Astrocyte (in vitro differentiated cells and primary cell): Measurements from ENCODE around the gene CD81. TPM values are rescaled to one million over a fixed set of nuclear protein-coding genes. Genes with fewer than 3 reads are reported as not detected.
A peak's percentile ranks its signal among the peaks of the same experiment; 100 is the strongest.

Experiments used
- DNase-seq: peaks from one replicate; pipeline ENCODE4 v3.0.0-alpha.2; 2010; ENCODE audit warnings: low read depth
- FAIRE-seq: peaks from 2 replicates; lab custom pipeline; 2011; peaks lifted over from hg19 to GRCh38; lab: Jason Lieb, UNC
- H2AFZ ChIP-seq: 2 replicates; pipeline ENCODE4 v1.6.0; 2012; ENCODE audit warnings: low read depth, low read length, inconsistent platforms
- H3K27ac ChIP-seq: 2 replicates; pipeline ENCODE4 v1.5.1; 2011; ENCODE audit warnings: low read depth, low read length, inconsistent platforms
- H3K27me3 ChIP-seq: 2 replicates; pipeline ENCODE4 v1.6.0; 2011; ENCODE audit warnings: low read length, inconsistent platforms; ENCODE audit not compliant: insufficient read depth
- H3K36me3 ChIP-seq: 2 replicates; pipeline ENCODE4 v1.5.1; 2011; ENCODE audit warnings: low read length, inconsistent platforms; ENCODE audit not compliant: insufficient read depth
- H3K4me1 ChIP-seq: 2 replicates; pipeline ENCODE4 v1.5.1; 2011; ENCODE audit warnings: low read length, inconsistent platforms; ENCODE audit not compliant: insufficient read depth
- H3K4me2 ChIP-seq: 2 replicates; pipeline ENCODE4 v1.6.0; 2012; ENCODE audit warnings: low read length, inconsistent platforms
- H3K4me3 ChIP-seq: 2 replicates; pipeline ENCODE4 v1.5.1; 2011; ENCODE audit warnings: low read depth, mild to moderate bottlenecking, low read length, inconsistent platforms; ENCODE audit not compliant: insufficient read depth
- H3K79me2 ChIP-seq: 2 replicates; pipeline ENCODE4 v1.6.0; 2012; ENCODE audit warnings: mild to moderate bottlenecking, low read length, inconsistent platforms; ENCODE audit not compliant: insufficient read depth
- H3K9ac ChIP-seq: 2 replicates; pipeline ENCODE4 v1.6.0; 2012; ENCODE audit warnings: mild to moderate bottlenecking, low read length, inconsistent platforms
- H3K9me3 ChIP-seq: 2 replicates; pipeline ENCODE4 v1.5.1; 2012; ENCODE audit warnings: low read depth, mild to moderate bottlenecking, low read length, inconsistent platforms; ENCODE audit not compliant: insufficient read depth
- H4K20me1 ChIP-seq: 2 replicates; pipeline ENCODE4 v1.6.0; 2012; ENCODE audit warnings: low read length, inconsistent platforms; ENCODE audit not compliant: insufficient read depth
- H3K27ac Mint-ChIP-seq: one replicate; pipeline ENCODE4 v1.8.0; 2021; ENCODE audit warnings: mild to moderate bottlenecking, mixed read lengths; ENCODE audit not compliant: unreplicated experiment
- H3K27me3 Mint-ChIP-seq: one replicate; pipeline ENCODE4 v1.8.0; 2021; ENCODE audit warnings: low read depth, mixed read lengths; ENCODE audit not compliant: unreplicated experiment
- H3K36me3 Mint-ChIP-seq: one replicate; pipeline ENCODE4 v1.8.0; 2021; ENCODE audit warnings: low read depth, mixed read lengths; ENCODE audit not compliant: unreplicated experiment
- H3K4me1 Mint-ChIP-seq: one replicate; pipeline ENCODE4 v1.8.0; 2021; ENCODE audit warnings: low read depth, mixed read lengths; ENCODE audit not compliant: unreplicated experiment
- H3K4me3 Mint-ChIP-seq: one replicate; pipeline ENCODE4 v1.8.0; 2021; ENCODE audit warnings: mild to moderate bottlenecking, moderate library complexity, mixed read lengths; ENCODE audit not compliant: unreplicated experiment
- H3K9me3 Mint-ChIP-seq: one replicate; pipeline ENCODE4 v1.8.0; 2021; ENCODE audit warnings: mild to moderate bottlenecking, mixed read lengths; ENCODE audit not compliant: unreplicated experiment
- EZH2 ChIP-seq: IDR thresholded peaks from 2 replicates; pipeline ENCODE4 v1.6.1; 2012; ENCODE audit warnings: mild to moderate bottlenecking, low read length, inconsistent platforms; ENCODE audit not compliant: insufficient read depth
- total RNA-seq: library from RNA; stranded (reverse); gene quantifications from 2 replicates; pipeline ENCODE4 v1.2.1, GENCODE V29; 2021
- TF ChIP-seq, protein P1 (sequence below): IDR thresholded peaks from 2 replicates; pipeline ENCODE4 v1.5.1; 2011; ENCODE audit warnings: low read depth, mild to moderate bottlenecking, inconsistent platforms, low read length, moderate library complexity; ENCODE audit not compliant: insufficient read depth

Gene CD81
- total RNA-seq, 1 donor from 2014 or later = 625 TPM

DNA sequence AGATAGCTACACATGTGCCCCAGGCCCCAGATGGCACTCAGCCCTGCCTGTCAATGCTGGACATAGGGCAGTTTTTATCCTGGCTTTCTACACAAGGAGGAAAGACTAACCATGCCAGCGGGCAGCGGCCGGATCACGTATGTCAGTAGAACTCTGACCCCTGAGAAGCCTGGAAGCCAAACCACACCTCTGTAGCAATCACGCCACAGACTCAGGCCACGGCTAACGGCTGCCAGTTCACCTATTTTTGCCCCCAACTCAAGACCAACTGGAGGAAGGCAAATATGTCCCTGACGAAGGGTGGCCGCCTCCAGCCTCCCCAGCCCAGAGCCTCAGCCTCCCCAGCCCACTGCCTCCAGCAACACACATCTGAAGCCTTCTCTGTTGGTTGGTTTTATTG, 7.2 kb upstream of the CD81 start:
- H3K4me1 ChIP-seq = peaks cover 4% of the 10 kb centered on the region
- Mint-ChIP-seq H3K4me1 (no peaks in the 10 kb centered on the region), H3K36me3 (peaks cover 12% of the 10 kb centered on the region), H3K27ac (no peak overlapping the region), H3K4me3 (no peak overlapping the region), H3K9me3 (peaks cover 3% of the 10 kb centered on the region), H3K27me3 (peaks cover 10% of the 10 kb centered on the region)
- no peak overlapping the region for H3K9ac ChIP-seq
- no peak overlapping the region for H3K27ac ChIP-seq
- H3K27me3 ChIP-seq = no peaks in the 10 kb centered on the region
- no peaks in the 10 kb centered on the region for H3K36me3 ChIP-seq
- no peak for FAIRE-seq
- H3K4me2 ChIP-seq = no peak overlapping the region
- no peak overlapping the region for H3K4me3 ChIP-seq
- TF ChIP-seq EZH2 = no peak
- TF ChIP-seq, protein P1, sequence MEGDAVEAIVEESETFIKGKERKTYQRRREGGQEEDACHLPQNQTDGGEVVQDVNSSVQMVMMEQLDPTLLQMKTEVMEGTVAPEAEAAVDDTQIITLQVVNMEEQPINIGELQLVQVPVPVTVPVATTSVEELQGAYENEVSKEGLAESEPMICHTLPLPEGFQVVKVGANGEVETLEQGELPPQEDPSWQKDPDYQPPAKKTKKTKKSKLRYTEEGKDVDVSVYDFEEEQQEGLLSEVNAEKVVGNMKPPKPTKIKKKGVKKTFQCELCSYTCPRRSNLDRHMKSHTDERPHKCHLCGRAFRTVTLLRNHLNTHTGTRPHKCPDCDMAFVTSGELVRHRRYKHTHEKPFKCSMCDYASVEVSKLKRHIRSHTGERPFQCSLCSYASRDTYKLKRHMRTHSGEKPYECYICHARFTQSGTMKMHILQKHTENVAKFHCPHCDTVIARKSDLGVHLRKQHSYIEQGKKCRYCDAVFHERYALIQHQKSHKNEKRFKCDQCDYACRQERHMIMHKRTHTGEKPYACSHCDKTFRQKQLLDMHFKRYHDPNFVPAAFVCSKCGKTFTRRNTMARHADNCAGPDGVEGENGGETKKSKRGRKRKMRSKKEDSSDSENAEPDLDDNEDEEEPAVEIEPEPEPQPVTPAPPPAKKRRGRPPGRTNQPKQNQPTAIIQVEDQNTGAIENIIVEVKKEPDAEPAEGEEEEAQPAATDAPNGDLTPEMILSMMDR = no peak
- no peaks in the 10 kb centered on the region for H3K9me3 ChIP-seq
- no peaks in the 10 kb centered on the region for H3K79me2 ChIP-seq
- H4K20me1 ChIP-seq = no peaks in the 10 kb centered on the region
- no peak overlapping the region for H2AFZ ChIP-seq
- no peak for DNase-seq

DNA sequence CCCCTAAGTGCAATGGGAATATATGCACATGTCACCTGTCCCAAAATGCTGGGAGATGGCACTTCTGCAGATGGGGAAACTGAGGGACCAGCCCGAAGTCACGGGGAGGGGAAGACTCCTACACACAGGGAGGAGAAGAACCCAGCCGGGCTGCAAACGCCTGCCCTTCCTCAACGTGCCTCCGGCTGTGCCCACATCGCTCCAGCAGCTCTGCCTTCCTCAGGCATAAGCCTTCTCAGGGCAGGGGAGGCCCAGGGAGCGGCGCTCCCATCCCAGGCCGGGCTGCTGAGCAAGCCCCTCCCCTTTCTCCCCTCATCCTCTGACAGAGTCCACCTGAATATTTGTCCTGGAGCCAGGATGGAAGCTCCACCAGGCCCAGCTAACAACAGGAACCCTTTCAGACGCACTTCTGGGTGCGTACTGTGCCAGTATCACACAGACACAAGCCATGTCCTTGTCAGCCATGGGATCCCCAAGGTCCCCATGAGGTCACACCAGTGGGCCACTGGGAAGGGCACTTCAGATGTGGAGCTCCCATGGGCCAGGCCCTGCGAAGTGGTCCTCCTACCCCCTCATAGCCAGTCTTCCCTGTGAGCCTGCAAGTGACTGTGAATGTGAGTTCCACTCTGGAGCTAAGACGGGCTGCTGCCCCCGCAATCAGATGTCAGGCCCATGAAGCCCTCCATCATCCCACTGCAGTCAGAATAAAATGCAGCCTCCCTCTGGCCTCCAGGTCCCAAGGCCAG, 2.5 kb upstream of the CD81 start:
- DNase-seq = no peak
- TF ChIP-seq, protein P1 = no peak
- TF ChIP-seq EZH2 = no peak

DNA sequence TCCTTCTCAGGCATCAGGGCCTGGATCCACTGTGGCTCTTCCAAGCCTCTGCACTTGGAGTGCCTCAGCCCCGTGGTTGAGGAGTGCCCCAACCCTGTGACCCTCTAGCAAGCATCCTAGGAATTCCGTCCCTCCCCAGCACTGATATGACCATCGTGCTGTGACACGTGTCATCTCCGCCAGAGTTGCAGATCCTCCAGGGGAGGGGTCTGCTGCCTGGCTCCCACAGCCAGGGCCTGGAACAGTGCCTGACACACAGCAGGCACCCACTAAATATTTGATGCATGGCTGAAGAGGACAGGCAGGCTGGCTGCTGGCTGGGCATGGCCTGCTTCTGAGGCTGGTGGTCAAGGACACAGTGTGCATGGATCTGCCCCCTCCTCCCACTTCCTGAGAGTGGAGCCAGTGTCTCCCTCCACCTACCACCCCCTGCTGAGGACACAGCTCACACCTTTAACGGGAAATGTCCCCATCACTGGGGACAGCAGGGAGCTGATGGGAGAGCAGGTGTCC, 1.7 kb upstream of the CD81 start:
- peaks cover 35% of the 10 kb centered on the region for H4K20me1 ChIP-seq
- H3K27ac ChIP-seq = no peak overlapping the region
- no peak overlapping the region for H2AFZ ChIP-seq
- Mint-ChIP-seq H3K4me1 (peaks cover 10% of the 10 kb centered on the region), H3K36me3 (peaks cover 6% of the 10 kb centered on the region), H3K27ac (no peak overlapping the region), H3K27me3 (no peaks in the 10 kb centered on the region), H3K4me3 (peak overlapping the region; percentile 71), H3K9me3 (peaks cover 3% of the 10 kb centered on the region)
- TF ChIP-seq EZH2 = no peak
- TF ChIP-seq, protein P1 = no peak
- no peak overlapping the region for H3K4me3 ChIP-seq
- FAIRE-seq (no peak), DNase-seq (no peak)
- peaks cover 16% of the 10 kb centered on the region for H3K4me1 ChIP-seq
- H3K27me3 ChIP-seq = no peaks in the 10 kb centered on the region
- no peaks in the 10 kb centered on the region for H3K36me3 ChIP-seq
- H3K79me2 ChIP-seq = peaks cover 30% of the 10 kb centered on the region
- no peaks in the 10 kb centered on the region for H3K9me3 ChIP-seq
- H3K9ac ChIP-seq = no peak overlapping the region
- H3K4me2 ChIP-seq = no peak overlapping the region

More for the DNA sequence above, 2.5 kb upstream of the CD81 start:
- H2AFZ ChIP-seq = no peak overlapping the region
- H4K20me1 ChIP-seq = peaks cover 28% of the 10 kb centered on the region
- H3K79me2 ChIP-seq = peaks cover 22% of the 10 kb centered on the region
- no peak overlapping the region for H3K9ac ChIP-seq
- Mint-ChIP-seq H3K4me1 (peaks cover 4% of the 10 kb centered on the region), H3K27me3 (peaks cover 1% of the 10 kb centered on the region), H3K4me3 (peak overlapping the region; percentile 0), H3K27ac (no peak overlapping the region), H3K9me3 (peaks cover 3% of the 10 kb centered on the region), H3K36me3 (peaks cover 6% of the 10 kb centered on the region)
- no peak overlapping the region for H3K27ac ChIP-seq
- H3K9me3 ChIP-seq = no peaks in the 10 kb centered on the region
- H3K4me3 ChIP-seq = no peak overlapping the region
- no peaks in the 10 kb centered on the region for H3K27me3 ChIP-seq
- H3K4me2 ChIP-seq = no peak overlapping the region
- FAIRE-seq = no peak
- H3K36me3 ChIP-seq = no peaks in the 10 kb centered on the region
- H3K4me1 ChIP-seq = peaks cover 9% of the 10 kb centered on the region
